Measurements from ENCODE around the gene MAB21L4. TPM values are rescaled to one million over a fixed set of nuclear protein-coding genes. Genes with fewer than 3 reads are reported as not detected.

The MAB21L4 gene
- polyA plus RNA-seq, 12 donors = 0.08 to 7.3 (median 1.7) TPM; not detected in 5

DNA sequence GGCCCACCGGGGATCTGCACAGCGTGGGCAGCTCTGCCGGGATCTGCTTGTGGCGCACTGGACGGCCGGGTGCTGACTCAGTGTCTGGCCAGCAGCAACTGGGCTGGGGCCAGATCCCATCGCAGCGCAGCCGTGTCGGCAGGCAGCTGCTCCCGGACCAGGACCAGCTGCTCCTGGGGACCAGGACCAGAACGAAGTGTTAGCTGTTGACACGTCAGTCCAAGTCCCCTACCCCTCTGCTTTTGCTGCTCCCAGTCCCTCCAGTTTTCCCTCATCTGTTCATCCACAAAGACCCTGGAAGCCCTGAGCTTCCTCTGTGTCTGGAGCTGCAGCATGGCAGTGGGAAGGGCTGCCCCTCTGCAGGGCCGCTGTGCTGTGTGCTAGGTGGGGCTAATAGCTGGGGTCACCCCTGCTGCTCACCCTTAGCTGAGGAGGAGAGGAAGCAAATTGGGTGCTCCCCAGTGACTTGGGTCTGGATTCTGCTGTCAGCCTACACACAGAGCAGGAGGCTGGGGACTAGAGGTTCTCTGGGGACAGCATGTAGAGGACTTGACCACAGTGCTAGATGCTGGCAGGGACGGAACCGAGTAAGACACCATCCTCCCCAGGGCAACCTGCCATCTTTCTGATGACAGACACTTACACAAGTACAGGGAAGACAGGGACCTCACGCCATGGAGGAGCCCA lies 59.0 kb downstream of the MAB21L4 start:
- DNase-seq = peak; percentile 60

Other genes with a start within 250 kb of the MAB21L4 start
- gene AQP12B, start 213.3 kb downstream of the MAB21L4 start, polyA plus RNA-seq (ENCODE audit: insufficient read length in 12 of 12) = 1 to 10 TPM in 6 of 12 donors, under 1 TPM in 4, not detected in 2; 0.64 to 7.6 (median 1.2) TPM
- gene AQP12A, start 204.3 kb downstream of the MAB21L4 start, polyA plus RNA-seq (ENCODE audit: insufficient read length in 12 of 12) = 10 to 100 TPM in 1 of 12 donors, under 1 TPM in 4, not detected in 7; 0.35 to 23.0 (median 0.86) TPM
- 10 to 100 TPM in 2 of 12 donors, 1 to 10 TPM in 9, not detected in 1; 2.4 to 17.5 (median 4.2) TPM for gene KIF1A, start 75.9 kb downstream of the MAB21L4 start, polyA plus RNA-seq (ENCODE audit: insufficient read length in 12 of 12)
- gene AGXT, start 27.3 kb downstream of the MAB21L4 start, polyA plus RNA-seq (ENCODE audit: insufficient read length in 12 of 12) = under 1 TPM in 5 of 12 donors, not detected in 7; 0.05 to 0.71 (median 0.15) TPM
- under 1 TPM in 10 of 12 donors, not detected in 2; 0.08 to 0.70 (median 0.28) TPM for gene CROCC2, start 10.2 kb upstream of the MAB21L4 start, polyA plus RNA-seq (ENCODE audit: insufficient read length in 12 of 12)
- 1 to 10 TPM in 11 of 12 donors, not detected in 1; 1.6 to 7.1 (median 3.6) TPM for gene SNED1, start 102.5 kb upstream of the MAB21L4 start, polyA plus RNA-seq (ENCODE audit: insufficient read length in 12 of 12)
- gene MTERF4, start 206.1 kb upstream of the MAB21L4 start, polyA plus RNA-seq (ENCODE audit: insufficient read length in 12 of 12) = 10 to 100 TPM in 11 of 12 donors, not detected in 1; 18.2 to 74.1 (median 35.0) TPM

Measured in muscle of arm (tissue), 12 donors.